ENCODE data around the gene RFX3. TPM values are rescaled to one million over a fixed set of nuclear protein-coding genes. Genes with fewer than 3 reads are reported as not detected.

Gene RFX3
- total and polyA plus RNA-seq, 4 donors: 0.30 to 4.6 (median 1.5) TPM

DNA sequence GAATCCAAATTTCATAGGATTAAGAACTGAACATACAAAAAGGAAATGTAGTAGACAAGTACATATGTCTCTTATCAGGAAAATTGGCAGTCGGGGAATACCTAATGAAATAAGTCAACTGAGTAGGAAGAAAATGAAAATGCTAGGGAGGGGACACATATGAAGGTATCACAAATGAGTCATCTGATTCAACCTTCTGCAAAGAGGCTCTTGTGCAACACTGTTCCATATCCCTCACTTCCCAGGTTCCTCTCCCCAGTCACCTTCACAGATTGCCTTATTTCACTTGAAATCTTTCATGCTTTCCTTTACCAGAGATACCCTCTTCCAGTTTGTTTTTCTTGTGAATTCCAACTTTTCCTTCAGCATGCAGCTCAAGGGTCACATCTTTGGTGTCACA, 139.0 kb downstream of the RFX3 start:
- 86% methylated on average over 1 of the region's 1 CpG for WGBS
- H3K9ac ChIP-seq (ENCODE audit: low read depth in 1 of 2, low read length in 2 of 2): no peak overlapping the region
- peaks cover 0 to 2% (median 0%) of the 10 kb centered on the region in 4 donors for H3K36me3 ChIP-seq (ENCODE audit: control insufficient read depth in 4 of 4, insufficient read depth in 3 of 4, low read depth in 1 of 4, low read length in 3 of 4)
- no peak overlapping the region for H3K27ac ChIP-seq (ENCODE audit: low read depth in 1 of 2, low read length in 2 of 2)
- DNase-seq (ENCODE audit: low spot score): no peak
- no peak overlapping the region for H3K4me3 ChIP-seq (ENCODE audit: low read depth in 1 of 3, low read length in 3 of 3)
- no peaks in the 10 kb centered on the region for H3K9me3 ChIP-seq (ENCODE audit: control insufficient read depth in 4 of 4, low read length in 3 of 4)
- no peak for TF ChIP-seq GABPA (IDR thresholded peaks at IDR 0.05 in 1 of 2, conservative IDR thresholded peaks at IDR 0.05 in 1 of 2)
- no peak for TF ChIP-seq YY1 (IDR thresholded peaks at IDR 0.05)
- TF ChIP-seq RXRA (IDR thresholded peaks at IDR 0.05): no peak
- no peak for TF ChIP-seq FOXA2 (IDR thresholded peaks at IDR 0.05)
- TF ChIP-seq ATF3 (IDR thresholded peaks at IDR 0.05): no peak
- TF ChIP-seq REST (IDR thresholded peaks at IDR 0.05): no peak
- TF ChIP-seq HNF4A (conservative IDR thresholded peaks at IDR 0.05): no peak
- no peak for TF ChIP-seq NR2F2 (IDR thresholded peaks at IDR 0.05)
- no peak for TF ChIP-seq SP1 (IDR thresholded peaks at IDR 0.05)
- H3K4me1 ChIP-seq (ENCODE audit: control insufficient read depth in 4 of 4, insufficient read depth in 4 of 4, low read length in 3 of 4): no peaks in the 10 kb centered on the region
- no peaks in the 10 kb centered on the region for H3K27me3 ChIP-seq (ENCODE audit: control insufficient read depth in 4 of 4, insufficient read depth in 4 of 4, low read length in 3 of 4)

DNA sequence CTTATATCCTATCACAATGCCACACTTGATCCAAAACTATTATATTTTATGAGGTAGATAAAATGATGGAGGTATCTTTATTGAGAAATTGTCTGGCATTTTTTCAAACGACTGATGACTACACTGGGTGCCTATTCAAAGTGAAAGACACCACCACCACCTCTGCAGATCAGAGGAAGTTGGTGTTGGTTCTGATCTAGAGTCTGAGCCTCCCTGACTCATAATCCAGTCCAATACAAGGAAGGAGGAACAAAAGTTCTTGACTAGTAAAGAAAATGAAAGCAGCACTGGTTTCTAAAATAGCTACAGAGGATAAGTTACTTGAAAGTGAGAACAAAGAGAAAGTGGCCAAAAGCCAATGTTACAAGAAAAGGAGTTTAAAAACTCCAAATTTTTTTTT, 139.9 kb downstream of the RFX3 start:
- no peaks in the 10 kb centered on the region for H3K27me3 ChIP-seq (ENCODE audit: control insufficient read depth in 4 of 4, insufficient read depth in 4 of 4, low read length in 3 of 4)
- no peak overlapping the region for H3K9ac ChIP-seq (ENCODE audit: low read depth in 1 of 2, low read length in 2 of 2)
- 82% methylated on average over 1 of the region's 1 CpG for WGBS
- no peaks in the 10 kb centered on the region for H3K9me3 ChIP-seq (ENCODE audit: control insufficient read depth in 4 of 4, low read length in 3 of 4)
- TF ChIP-seq EGR1 (IDR thresholded peaks at IDR 0.05; ENCODE audit: low read depth in 2 of 2) (no peak), GABPA (IDR thresholded peaks at IDR 0.05 in 1 of 2, conservative IDR thresholded peaks at IDR 0.05 in 1 of 2) (no peak), FOXA1 (IDR thresholded peaks at IDR 0.05) (no peak), SP1 (IDR thresholded peaks at IDR 0.05) (no peak), FOXA2 (IDR thresholded peaks at IDR 0.05) (no peak), NR2F2 (IDR thresholded peaks at IDR 0.05) (no peak), ATF3 (IDR thresholded peaks at IDR 0.05) (no peak), HNF4G (IDR thresholded peaks at IDR 0.05) (no peak), RXRA (IDR thresholded peaks at IDR 0.05) (no peak), YY1 (IDR thresholded peaks at IDR 0.05) (no peak), TAF1 (conservative IDR thresholded peaks at IDR 0.05) (no peak)
- TF ChIP-seq, protein P1, sequence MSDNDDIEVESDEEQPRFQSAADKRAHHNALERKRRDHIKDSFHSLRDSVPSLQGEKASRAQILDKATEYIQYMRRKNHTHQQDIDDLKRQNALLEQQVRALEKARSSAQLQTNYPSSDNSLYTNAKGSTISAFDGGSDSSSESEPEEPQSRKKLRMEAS (IDR thresholded peaks at IDR 0.05): no peak
- TF ChIP-seq, protein P2, sequence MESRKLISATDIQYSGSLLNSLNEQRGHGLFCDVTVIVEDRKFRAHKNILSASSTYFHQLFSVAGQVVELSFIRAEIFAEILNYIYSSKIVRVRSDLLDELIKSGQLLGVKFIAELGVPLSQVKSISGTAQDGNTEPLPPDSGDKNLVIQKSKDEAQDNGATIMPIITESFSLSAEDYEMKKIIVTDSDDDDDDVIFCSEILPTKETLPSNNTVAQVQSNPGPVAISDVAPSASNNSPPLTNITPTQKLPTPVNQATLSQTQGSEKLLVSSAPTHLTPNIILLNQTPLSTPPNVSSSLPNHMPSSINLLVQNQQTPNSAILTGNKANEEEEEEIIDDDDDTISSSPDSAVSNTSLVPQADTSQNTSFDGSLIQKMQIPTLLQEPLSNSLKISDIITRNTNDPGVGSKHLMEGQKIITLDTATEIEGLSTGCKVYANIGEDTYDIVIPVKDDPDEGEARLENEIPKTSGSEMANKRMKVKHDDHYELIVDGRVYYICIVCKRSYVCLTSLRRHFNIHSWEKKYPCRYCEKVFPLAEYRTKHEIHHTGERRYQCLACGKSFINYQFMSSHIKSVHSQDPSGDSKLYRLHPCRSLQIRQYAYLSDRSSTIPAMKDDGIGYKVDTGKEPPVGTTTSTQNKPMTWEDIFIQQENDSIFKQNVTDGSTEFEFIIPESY (IDR thresholded peaks at IDR 0.05): no peak
- TF ChIP-seq, protein P3, sequence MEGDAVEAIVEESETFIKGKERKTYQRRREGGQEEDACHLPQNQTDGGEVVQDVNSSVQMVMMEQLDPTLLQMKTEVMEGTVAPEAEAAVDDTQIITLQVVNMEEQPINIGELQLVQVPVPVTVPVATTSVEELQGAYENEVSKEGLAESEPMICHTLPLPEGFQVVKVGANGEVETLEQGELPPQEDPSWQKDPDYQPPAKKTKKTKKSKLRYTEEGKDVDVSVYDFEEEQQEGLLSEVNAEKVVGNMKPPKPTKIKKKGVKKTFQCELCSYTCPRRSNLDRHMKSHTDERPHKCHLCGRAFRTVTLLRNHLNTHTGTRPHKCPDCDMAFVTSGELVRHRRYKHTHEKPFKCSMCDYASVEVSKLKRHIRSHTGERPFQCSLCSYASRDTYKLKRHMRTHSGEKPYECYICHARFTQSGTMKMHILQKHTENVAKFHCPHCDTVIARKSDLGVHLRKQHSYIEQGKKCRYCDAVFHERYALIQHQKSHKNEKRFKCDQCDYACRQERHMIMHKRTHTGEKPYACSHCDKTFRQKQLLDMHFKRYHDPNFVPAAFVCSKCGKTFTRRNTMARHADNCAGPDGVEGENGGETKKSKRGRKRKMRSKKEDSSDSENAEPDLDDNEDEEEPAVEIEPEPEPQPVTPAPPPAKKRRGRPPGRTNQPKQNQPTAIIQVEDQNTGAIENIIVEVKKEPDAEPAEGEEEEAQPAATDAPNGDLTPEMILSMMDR (IDR thresholded peaks at IDR 0.05; ENCODE audit: low read depth, low read length, missing input control): no peak
- no peaks in the 10 kb centered on the region for H3K4me1 ChIP-seq (ENCODE audit: control insufficient read depth in 4 of 4, insufficient read depth in 4 of 4, low read length in 3 of 4)
- H3K4me3 ChIP-seq (ENCODE audit: low read depth in 1 of 3, low read length in 3 of 3): no peak overlapping the region
- peaks cover 0 to 2% (median 0%) of the 10 kb centered on the region in 4 donors for H3K36me3 ChIP-seq (ENCODE audit: control insufficient read depth in 4 of 4, insufficient read depth in 3 of 4, low read depth in 1 of 4, low read length in 3 of 4)
- DNase-seq (ENCODE audit: low spot score): no peak
- H3K27ac ChIP-seq (ENCODE audit: low read depth in 1 of 2, low read length in 2 of 2): no peak overlapping the region

All from liver (tissue), 9 donors.